Measurements from ENCODE around the gene EPN2. TPM values are rescaled to one million over a fixed set of nuclear protein-coding genes. Genes with fewer than 3 reads are reported as not detected.
"Not testable (repeated sequence)": the region's sequence is repeated elsewhere in the genome, so short reads cannot be mapped to it uniquely, and the experiment has no call there.

Gene EPN2
- total RNA-seq, 1 experiment from 2014 or later, result 35.6 TPM

DNA sequence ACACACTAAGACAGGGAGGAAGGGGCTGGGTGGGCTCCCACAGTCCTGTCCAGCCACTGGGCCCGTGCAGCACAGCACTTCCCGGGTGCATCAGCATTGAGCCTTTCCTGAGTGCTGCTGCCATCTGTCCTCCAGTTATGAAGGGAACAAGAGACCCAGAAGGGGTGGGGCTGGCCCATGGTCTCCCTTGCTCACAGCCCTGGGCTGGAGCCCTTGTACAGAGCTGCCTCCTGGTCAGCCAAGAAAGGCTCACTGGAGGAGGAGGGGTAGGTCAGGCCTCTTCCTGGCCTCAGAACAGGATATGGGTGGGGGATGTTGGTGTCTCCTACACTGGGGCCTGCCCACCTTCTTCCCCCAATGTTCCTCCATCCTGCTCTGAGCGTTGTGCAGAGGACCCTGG is 33.7 kb upstream of the EPN2 start:
- H3K27me3 ChIP-seq (replicated peaks; ENCODE audit: control insufficient read depth, insufficient read depth, low read length); H3K9me3 ChIP-seq; DNase-seq; H3K27ac Mint-ChIP-seq (ENCODE audit: unreplicated experiment); H3K9me3 Mint-ChIP-seq (ENCODE audit: unreplicated experiment); H3K27me3 Mint-ChIP-seq (ENCODE audit: insufficient read depth, unreplicated experiment); POLR2A ChIA-PET; H3K4me3 Mint-ChIP-seq (ENCODE audit: unreplicated experiment); intact Hi-C loops (cut with micrococcal nuclease; ENCODE audit: unreplicated experiment); H3K4me1 ChIP-seq; BruUV-seq (replicated peaks); CTCF ChIA-PET; H3K4me3 ChIP-seq (ENCODE audit: low read depth, low read length); H3K36me3 ChIP-seq (ENCODE audit: control insufficient read depth, insufficient read depth, low read length); H3K36me3 Mint-ChIP-seq (ENCODE audit: insufficient read depth, unreplicated experiment); H3K4me1 Mint-ChIP-seq (ENCODE audit: low read depth, unreplicated experiment): not testable (repeated sequence)

DNA sequence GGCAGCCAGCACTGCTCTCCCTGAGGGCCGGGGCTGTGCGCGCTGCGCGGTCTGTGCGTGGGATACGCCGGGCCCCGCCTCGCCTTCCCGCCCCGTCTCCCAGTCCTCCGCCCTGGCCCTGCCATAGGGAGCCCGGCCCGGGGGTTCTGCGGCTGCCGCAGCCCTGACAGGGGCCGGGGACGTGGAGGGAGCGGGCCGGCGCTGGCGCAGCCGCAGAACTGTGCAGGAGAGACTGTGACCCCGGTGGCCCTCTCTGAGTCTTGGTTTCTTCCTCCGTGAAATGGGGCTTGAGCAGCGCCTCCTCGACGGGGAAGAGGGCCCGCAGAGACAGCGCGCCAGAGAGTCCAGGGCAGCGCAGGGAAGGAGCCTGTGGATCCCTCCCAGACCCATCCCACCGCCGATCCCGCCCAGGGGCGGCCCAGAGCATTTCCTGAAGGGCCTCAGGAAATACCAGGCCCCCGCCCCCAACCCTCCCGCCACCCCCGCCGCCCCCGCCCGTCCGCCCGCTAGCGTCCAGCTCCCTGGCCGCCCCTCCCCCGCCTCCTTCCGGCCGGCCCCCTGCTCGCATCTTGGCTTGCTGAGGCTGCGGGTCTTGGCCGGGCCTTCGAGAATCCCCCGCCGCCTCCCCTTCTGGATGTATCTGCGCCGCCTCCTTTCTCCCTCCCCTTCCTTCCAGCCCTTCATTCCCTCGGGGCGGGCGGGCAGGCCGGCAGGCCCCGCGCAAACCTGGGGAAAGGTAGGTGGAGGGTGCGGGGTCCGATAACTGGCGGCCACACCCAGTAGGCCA is 21.9 kb upstream of the EPN2 start:
- H3K27ac Mint-ChIP-seq (ENCODE audit: unreplicated experiment); POLR2A ChIA-PET; H3K27me3 ChIP-seq (replicated peaks; ENCODE audit: control insufficient read depth, insufficient read depth, low read length); H3K4me3 ChIP-seq (ENCODE audit: low read depth, low read length); H3K36me3 Mint-ChIP-seq (ENCODE audit: insufficient read depth, unreplicated experiment); DNase-seq; H3K4me1 ChIP-seq; H3K27me3 Mint-ChIP-seq (ENCODE audit: insufficient read depth, unreplicated experiment); BruUV-seq (replicated peaks); H3K4me1 Mint-ChIP-seq (ENCODE audit: low read depth, unreplicated experiment); H3K9me3 Mint-ChIP-seq (ENCODE audit: unreplicated experiment); intact Hi-C loops (cut with micrococcal nuclease; ENCODE audit: unreplicated experiment); H3K36me3 ChIP-seq (ENCODE audit: control insufficient read depth, insufficient read depth, low read length); H3K4me3 Mint-ChIP-seq (ENCODE audit: unreplicated experiment); H3K9me3 ChIP-seq; CTCF ChIA-PET: not testable (repeated sequence)

DNA sequence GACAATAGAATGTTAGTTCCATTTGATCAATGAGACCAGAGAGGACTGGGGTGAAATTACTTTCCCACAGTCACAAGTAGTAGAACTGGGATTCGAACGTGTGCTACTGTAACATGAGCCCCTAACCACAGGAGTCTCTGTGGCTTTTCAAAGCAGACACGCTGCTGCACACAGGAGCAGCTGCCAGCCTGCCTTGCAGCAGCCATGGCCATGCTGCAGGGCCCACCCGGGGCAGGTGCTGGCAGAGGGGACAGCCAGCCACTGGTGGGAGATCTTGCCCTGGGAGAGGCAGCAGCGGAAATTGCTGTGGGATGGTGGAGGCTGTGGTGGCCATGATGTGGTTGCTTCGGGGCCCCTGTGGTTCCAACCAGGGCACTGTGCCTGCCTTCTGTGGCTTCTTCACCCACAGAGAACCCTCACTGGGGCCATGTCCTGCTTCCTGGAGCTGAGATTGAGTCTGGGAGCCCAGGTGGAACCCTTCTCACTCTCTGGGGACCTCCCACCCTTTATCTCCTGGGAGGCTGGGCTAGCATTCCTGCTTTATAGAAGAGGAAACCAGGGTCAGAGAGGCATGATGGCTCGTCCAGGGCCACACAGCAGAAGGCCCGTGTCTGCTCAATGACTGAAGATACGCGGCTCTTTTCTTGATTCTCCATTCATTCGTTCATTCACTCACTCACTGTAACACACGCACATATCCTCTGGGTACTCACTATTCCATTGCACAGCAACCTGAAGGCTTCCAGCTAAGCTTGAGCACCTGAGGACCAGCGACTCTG is 20.8 kb upstream of the EPN2 start:
- CTCF ChIA-PET; BruUV-seq (replicated peaks); H3K4me3 Mint-ChIP-seq (ENCODE audit: unreplicated experiment): not testable (repeated sequence)

DNA sequence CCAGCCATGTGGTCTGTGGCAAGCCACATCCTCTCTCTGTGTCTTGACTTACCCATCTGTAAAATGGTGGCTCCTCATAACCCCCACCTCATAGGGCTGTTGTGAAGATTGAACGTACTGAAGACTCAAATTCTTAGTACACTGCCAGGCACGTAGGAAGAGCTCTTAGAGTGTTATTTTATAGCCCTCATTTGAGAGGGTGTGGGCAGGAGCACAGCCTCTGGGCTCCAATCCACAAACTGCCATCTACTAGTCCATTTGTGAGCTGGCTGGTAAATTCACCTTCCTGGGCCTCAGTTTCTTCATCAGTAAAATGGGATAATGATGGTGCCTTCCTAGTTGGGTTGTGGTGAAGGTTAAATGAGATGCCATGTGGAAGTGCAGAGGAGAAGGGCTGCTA is 18.3 kb upstream of the EPN2 start:
- H3K36me3 ChIP-seq (ENCODE audit: control insufficient read depth, insufficient read depth, low read length); POLR2A ChIA-PET; DNase-seq; H3K27ac Mint-ChIP-seq (ENCODE audit: unreplicated experiment); H3K4me1 ChIP-seq; H3K27me3 Mint-ChIP-seq (ENCODE audit: insufficient read depth, unreplicated experiment); H3K9me3 ChIP-seq; H3K4me3 ChIP-seq (ENCODE audit: low read depth, low read length); H3K4me3 Mint-ChIP-seq (ENCODE audit: unreplicated experiment); H3K36me3 Mint-ChIP-seq (ENCODE audit: insufficient read depth, unreplicated experiment); CTCF ChIA-PET; BruUV-seq (replicated peaks); H3K4me1 Mint-ChIP-seq (ENCODE audit: low read depth, unreplicated experiment); intact Hi-C loops (cut with micrococcal nuclease; ENCODE audit: unreplicated experiment); H3K27me3 ChIP-seq (replicated peaks; ENCODE audit: control insufficient read depth, insufficient read depth, low read length); H3K9me3 Mint-ChIP-seq (ENCODE audit: unreplicated experiment): not testable (repeated sequence)

More for the DNA sequence above, 20.8 kb upstream of the EPN2 start:
- intact Hi-C loops (cut with micrococcal nuclease; ENCODE audit: unreplicated experiment); H3K4me1 Mint-ChIP-seq (ENCODE audit: low read depth, unreplicated experiment); H3K27ac Mint-ChIP-seq (ENCODE audit: unreplicated experiment); H3K27me3 ChIP-seq (replicated peaks; ENCODE audit: control insufficient read depth, insufficient read depth, low read length); H3K9me3 ChIP-seq; H3K36me3 Mint-ChIP-seq (ENCODE audit: insufficient read depth, unreplicated experiment); H3K9me3 Mint-ChIP-seq (ENCODE audit: unreplicated experiment); DNase-seq; H3K4me3 ChIP-seq (ENCODE audit: low read depth, low read length); POLR2A ChIA-PET; H3K27me3 Mint-ChIP-seq (ENCODE audit: insufficient read depth, unreplicated experiment); H3K36me3 ChIP-seq (ENCODE audit: control insufficient read depth, insufficient read depth, low read length); H3K4me1 ChIP-seq: not testable (repeated sequence)

DNA sequence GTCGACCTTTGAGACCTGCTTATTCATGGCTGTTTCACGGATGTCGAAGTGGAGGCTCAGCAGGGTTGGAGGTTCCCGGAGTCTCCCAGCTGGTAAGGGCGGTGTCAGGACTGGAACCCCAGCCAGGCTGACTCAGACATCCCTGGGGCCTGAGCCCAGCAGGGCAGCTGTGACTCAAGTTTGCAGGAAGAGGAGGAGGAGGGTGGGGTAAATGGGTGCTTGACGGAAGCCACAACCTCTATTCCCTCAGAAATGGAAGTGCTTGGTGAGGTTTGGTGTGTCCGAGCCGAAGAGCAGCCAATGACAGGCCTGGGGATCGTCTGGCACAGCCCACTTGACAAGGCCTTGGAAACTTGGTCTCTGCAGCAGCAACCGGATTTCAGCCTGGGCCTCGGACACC is 17.8 kb upstream of the EPN2 start:
- CTCF ChIA-PET; H3K9me3 Mint-ChIP-seq (ENCODE audit: unreplicated experiment); H3K4me1 ChIP-seq; intact Hi-C loops (cut with micrococcal nuclease; ENCODE audit: unreplicated experiment); H3K9me3 ChIP-seq; DNase-seq; H3K4me3 ChIP-seq (ENCODE audit: low read depth, low read length); H3K27ac Mint-ChIP-seq (ENCODE audit: unreplicated experiment); H3K36me3 Mint-ChIP-seq (ENCODE audit: insufficient read depth, unreplicated experiment); POLR2A ChIA-PET; H3K4me1 Mint-ChIP-seq (ENCODE audit: low read depth, unreplicated experiment); H3K36me3 ChIP-seq (ENCODE audit: control insufficient read depth, insufficient read depth, low read length); H3K4me3 Mint-ChIP-seq (ENCODE audit: unreplicated experiment); H3K27me3 ChIP-seq (replicated peaks; ENCODE audit: control insufficient read depth, insufficient read depth, low read length); H3K27me3 Mint-ChIP-seq (ENCODE audit: insufficient read depth, unreplicated experiment); BruUV-seq (replicated peaks): not testable (repeated sequence)

DNA sequence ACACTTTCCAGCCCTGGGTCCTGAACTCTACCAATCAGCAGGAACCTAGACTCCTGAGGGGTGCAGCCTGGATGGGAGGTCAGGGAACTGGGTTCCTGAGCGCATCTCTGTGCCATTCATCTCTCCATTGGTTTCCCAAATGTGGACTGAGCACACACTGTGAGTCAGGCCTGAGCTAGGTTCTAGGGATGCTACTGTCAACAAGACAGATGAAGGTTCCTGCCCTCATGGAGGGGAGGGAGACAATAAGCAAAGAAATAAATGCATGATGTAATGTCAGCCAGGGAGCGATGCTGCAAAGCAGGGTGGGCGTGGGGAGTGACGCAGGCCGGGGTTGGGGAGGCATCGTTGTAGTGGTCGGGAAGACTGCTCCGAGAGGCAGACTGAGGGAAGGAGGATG is 17.0 kb upstream of the EPN2 start:
- CTCF ChIA-PET, result not testable (repeated sequence)

More for the DNA sequence above, 17.0 kb upstream of the EPN2 start:
- H3K4me3 ChIP-seq (ENCODE audit: low read depth, low read length); H3K36me3 Mint-ChIP-seq (ENCODE audit: insufficient read depth, unreplicated experiment); H3K27me3 ChIP-seq (replicated peaks; ENCODE audit: control insufficient read depth, insufficient read depth, low read length); H3K4me1 Mint-ChIP-seq (ENCODE audit: low read depth, unreplicated experiment); H3K36me3 ChIP-seq (ENCODE audit: control insufficient read depth, insufficient read depth, low read length); POLR2A ChIA-PET; H3K9me3 ChIP-seq; H3K4me3 Mint-ChIP-seq (ENCODE audit: unreplicated experiment); intact Hi-C loops (cut with micrococcal nuclease; ENCODE audit: unreplicated experiment); H3K4me1 ChIP-seq; H3K27ac Mint-ChIP-seq (ENCODE audit: unreplicated experiment); H3K9me3 Mint-ChIP-seq (ENCODE audit: unreplicated experiment); DNase-seq; H3K27me3 Mint-ChIP-seq (ENCODE audit: insufficient read depth, unreplicated experiment); BruUV-seq (replicated peaks): not testable (repeated sequence)
